Tibial nerve (tissue), 3 donors: Measurements from ENCODE around the gene ELAVL4.

Source experiments
- CTCF ChIP-seq, 5 experiments: fragments of 200-600 bp in 3 of 5; fragments of 450-650 bp in 2 of 5; sonication (generic) in 3 of 5; IDR thresholded peaks; one replicate each; pipeline ENCODE4 v1.5.1; 2016 to 2019; ENCODE audit warnings: antibody characterized with exemption in 5 of 5, mild to moderate bottlenecking in 3 of 5, moderate library complexity in 2 of 5
- POLR2A ChIP-seq, 2 donors: fragments of 450-650 bp; IDR thresholded peaks; one replicate each; pipeline ENCODE4 v1.6.1; 2017; ENCODE audit warnings: antibody characterized with exemption in 2 of 2, mild to moderate bottlenecking in 2 of 2, moderate library complexity in 2 of 2

- TF ChIP-seq CTCF (IDR thresholded peaks at IDR 0.05): no peak
- no peak for TF ChIP-seq POLR2A (IDR thresholded peaks at IDR 0.05)
Measured at GRCh38 chr1:50091068-50091467, 17.7 kb upstream of the ELAVL4 start.
